T-helper 1 cell treated with Interleukin-12 subunit alpha and Interleukin-12 subunit beta and Interleukin-4 antibody, amounts not matched to agents 30 ng/mL and 1 ng/mL, for 36 hours (primary cell): Measurements from ENCODE around the gene FRZB. TPM values are rescaled to one million over a fixed set of nuclear protein-coding genes. Genes with fewer than 3 reads are reported as not detected.

ENCODE experiments used
- intact Hi-C: fragments of 100-400 bp; cut with micrococcal nuclease; formaldehyde crosslinking; loops from one replicate; pipeline ENCODE4 v1.15.1; 2024
- total RNA-seq: library from RNA; stranded (reverse); gene quantifications from 2 replicates; pipeline ENCODE4 v1.2.3, GENCODE V29; 2022

FRZB gene
- total RNA-seq, 1 donor from 2014 or later, result not detected

DNA sequence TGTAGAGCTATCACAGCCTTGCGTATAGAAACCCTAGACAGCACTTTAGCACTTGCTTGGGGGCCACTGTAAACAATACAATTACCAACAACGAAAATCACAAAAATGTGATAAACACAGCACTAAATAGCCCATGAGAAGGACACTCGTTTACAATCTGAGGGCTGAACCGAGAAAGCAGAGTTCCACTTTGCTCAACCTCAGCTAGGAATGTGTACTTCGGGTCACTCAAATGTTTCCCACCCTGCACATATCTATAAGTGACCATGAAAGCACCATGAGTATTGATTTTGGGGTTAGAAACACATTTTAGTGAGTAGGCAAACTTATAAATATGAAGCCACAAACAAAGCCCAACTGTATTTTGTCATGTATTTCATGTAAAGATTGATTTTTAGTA, 62.3 kb downstream of the FRZB start:
- intact Hi-C loops, result no loop called here

DNA sequence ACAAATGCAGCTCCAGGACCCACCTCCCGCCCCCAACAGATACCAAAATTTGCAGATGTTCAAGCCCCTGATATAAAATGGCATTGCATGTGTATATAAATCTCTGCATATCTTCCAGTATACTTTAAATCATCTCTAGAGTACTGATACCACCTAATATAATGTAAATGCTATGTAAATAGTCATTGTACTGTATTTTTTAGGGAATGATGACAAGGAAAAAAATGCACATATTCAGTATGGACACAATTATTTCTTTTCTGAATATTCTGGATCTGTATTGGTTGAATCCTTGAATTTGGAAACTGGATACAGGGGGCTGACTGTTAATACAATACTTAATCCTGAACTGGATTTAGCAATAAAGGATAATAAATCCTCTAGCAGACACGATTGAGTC, 67.7 kb downstream of the FRZB start:
- intact Hi-C loops, result no loop called here

DNA sequence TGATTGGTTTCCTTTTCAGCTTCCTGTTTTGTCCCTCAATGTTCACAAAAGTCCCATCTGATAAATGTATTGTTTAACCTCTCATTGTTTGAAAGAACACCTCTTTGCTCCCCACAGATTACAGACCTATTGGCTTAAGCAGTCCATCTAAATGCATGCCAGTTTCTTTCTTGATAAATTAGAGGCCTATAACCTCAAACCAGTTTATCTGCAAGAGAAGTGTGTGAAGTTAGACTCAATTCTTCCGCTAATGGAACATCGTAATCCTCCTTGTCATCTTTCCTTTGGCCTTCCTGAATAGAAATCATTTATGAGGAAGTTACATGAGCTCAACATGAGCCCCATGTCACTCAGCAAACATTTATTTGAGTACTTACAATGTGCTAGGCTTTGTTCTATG, 74.0 kb downstream of the FRZB start:
- intact Hi-C loops, result no loop called here

DNA sequence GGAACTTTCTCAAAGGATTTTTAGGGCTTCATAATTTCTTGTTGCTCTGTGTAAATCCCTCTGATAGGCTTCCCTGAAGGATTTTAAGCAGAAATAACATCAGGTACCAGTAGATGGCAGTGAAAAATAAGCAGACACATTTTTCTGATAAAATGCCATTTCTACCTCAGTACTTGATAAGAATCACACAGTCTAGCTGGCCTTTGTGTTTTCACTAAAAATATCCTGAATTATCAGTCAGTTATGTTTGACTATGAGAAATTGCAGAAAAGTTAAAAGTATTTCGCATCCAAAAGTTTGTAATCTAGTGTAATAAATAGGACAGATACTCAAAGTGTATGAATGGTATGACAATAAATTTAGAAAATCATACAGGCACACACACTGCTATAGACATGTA, 81.7 kb downstream of the FRZB start:
- intact Hi-C loops, result loop anchor here (1.0 kb wide), 1 partner anchor 196 kb away; no protein-coding TSS in a partner anchor

DNA sequence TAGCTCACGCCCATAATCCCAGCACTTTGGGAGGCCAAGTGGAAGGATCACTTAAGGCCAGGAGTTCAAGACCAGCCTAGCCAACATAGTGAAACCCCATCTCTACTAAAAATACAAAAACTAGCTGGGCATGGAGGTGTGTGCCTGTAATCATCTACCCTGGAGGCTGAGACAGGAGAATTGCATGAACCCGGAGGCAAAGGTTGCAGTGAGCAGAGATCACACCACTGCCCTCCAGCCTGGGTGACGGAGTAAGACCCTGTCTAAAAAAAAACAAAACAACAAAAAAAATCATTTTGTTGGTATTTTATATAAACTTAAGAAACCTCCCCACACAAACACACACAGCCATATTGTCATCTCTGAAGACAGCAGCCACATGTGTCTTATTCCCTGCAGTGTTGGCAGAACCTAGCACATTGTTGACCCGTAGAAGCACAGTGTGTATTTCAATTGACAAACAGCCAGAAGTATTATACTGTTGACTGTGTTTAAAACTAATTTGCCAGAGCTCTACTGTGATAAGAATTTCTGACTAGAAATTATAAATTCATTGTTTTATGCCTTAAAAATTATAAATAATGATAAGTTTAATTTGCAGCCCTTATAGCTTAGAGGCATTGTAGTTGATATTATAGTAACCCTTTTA, 82.3 kb downstream of the FRZB start:
- intact Hi-C loops, result loop anchor here (1.0 kb wide), 1 partner anchor 196 kb away; no protein-coding TSS in a partner anchor

Other genes with a start within 250 kb of the FRZB start
- gene DNAJC10, start 150.4 kb downstream of the FRZB start, total RNA-seq, result 78.2 and 79.1 TPM in 2 replicates
- 3.3 and 3.7 TPM in 2 replicates for gene NCKAP1, start 171.8 kb upstream of the FRZB start, total RNA-seq
- gene DUSP19, start 212.1 kb upstream of the FRZB start, total RNA-seq, result 0.73 and 0.93 TPM in 2 replicates